ENCODE measurements around the gene PLOD2.

Gene PLOD2

GRCh38 chr3:146033950-146034349 is 127.0 kb downstream of the PLOD2 start:
- no peak for DNase-seq

GRCh38 chr3:146026547-146026946 is 134.4 kb downstream of the PLOD2 start:
- no peak for DNase-seq

GRCh38 chr3:146024260-146024659 is 136.7 kb downstream of the PLOD2 start:
- DNase-seq, result no peak

- DNase-seq, result no peak
These were observed 140.0 kb downstream of the PLOD2 start for GRCh38 chr3:146020969-146021368.

GRCh38 chr3:146019508-146019907 is 141.5 kb downstream of the PLOD2 start:
- no peak for DNase-seq
